ENCODE measurements around the gene CD38.

Gene CD38

GRCh38 chr4:15864651-15865566 lies 86.8 kb downstream of the CD38 start:
- no peaks in the 10 kb centered on the region; the same call in 1 of the 2 replicates for H3K27me3 ChIP-seq
- no peak for DNase-seq
- H3K9me3 ChIP-seq, result no peaks in the 10 kb centered on the region
- H3K4me1 ChIP-seq, result no peaks in the 10 kb centered on the region
- H3K36me3 ChIP-seq, result no peaks in the 10 kb centered on the region
- H3K4me3 ChIP-seq (ENCODE audit: low read depth, low read length), result no peak overlapping the region
- TF ChIP-seq CTCF (IDR thresholded peaks at IDR 0.05; ENCODE audit: low read depth, low read length), result no peak

GRCh38 chr4:15868111-15868510 lies 90.0 kb downstream of the CD38 start:
- peak; percentile 18 for DNase-seq
- Histone ChIP-seq H3K27me3 (no peaks in the 10 kb centered on the region; the same call in 1 of the 2 replicates), H3K36me3 (no peaks in the 10 kb centered on the region), H3K4me3 (ENCODE audit: low read depth, low read length) (no peak overlapping the region), H3K9me3 (no peaks in the 10 kb centered on the region), H3K4me1 (no peaks in the 10 kb centered on the region)
- peak; percentile 2; the same call in 1 of the 2 replicates for TF ChIP-seq CTCF (IDR thresholded peaks at IDR 0.05; ENCODE audit: low read depth, low read length)

- H3K36me3 ChIP-seq, result no peaks in the 10 kb centered on the region
- H3K9me3 ChIP-seq, result no peaks in the 10 kb centered on the region
- H3K4me1 ChIP-seq, result no peaks in the 10 kb centered on the region
- no peaks in the 10 kb centered on the region for H3K27me3 ChIP-seq
- no peak for DNase-seq
- TF ChIP-seq CTCF (IDR thresholded peaks at IDR 0.05; ENCODE audit: low read depth, low read length), result no peak
- H3K4me3 ChIP-seq (ENCODE audit: low read depth, low read length), result no peak overlapping the region
Observed at GRCh38 chr4:15868826-15869413, 90.8 kb downstream of the CD38 start.

GRCh38 chr4:15870079-15870478 lies 92.0 kb downstream of the CD38 start:
- DNase-seq, result no peak

GRCh38 chr4:15870921-15871664 lies 93.0 kb downstream of the CD38 start:
- Histone ChIP-seq H3K4me3 (ENCODE audit: low read depth, low read length) (no peak overlapping the region), H3K9me3 (no peaks in the 10 kb centered on the region), H3K4me1 (no peaks in the 10 kb centered on the region), H3K36me3 (no peaks in the 10 kb centered on the region), H3K27me3 (no peaks in the 10 kb centered on the region)
- no peak for TF ChIP-seq CTCF (IDR thresholded peaks at IDR 0.05; ENCODE audit: low read depth, low read length)
- DNase-seq, result no peak

More at GRCh38 chr4:15870079-15870478, 92.0 kb downstream of the CD38 start:
- Histone ChIP-seq H3K4me3 (ENCODE audit: low read depth, low read length) (no peak overlapping the region), H3K27me3 (no peaks in the 10 kb centered on the region), H3K36me3 (no peaks in the 10 kb centered on the region), H3K9me3 (no peaks in the 10 kb centered on the region), H3K4me1 (no peaks in the 10 kb centered on the region)
- no peak for TF ChIP-seq CTCF (IDR thresholded peaks at IDR 0.05; ENCODE audit: low read depth, low read length)

Data from BE2C (cell line).